GM12878 (cell line): ENCODE measurements around the gene FGL2. TPM values are rescaled to one million over a fixed set of nuclear protein-coding genes. Genes with fewer than 3 reads are reported as not detected.
"Not testable (repeated sequence)": the region's sequence is repeated elsewhere in the genome, so short reads cannot be mapped to it uniquely, and the experiment has no call there.

Experiments
- ATAC-seq: fragments of 200-7000 bp; cut with Tn5 transposase; 3 replicates; pipeline ENCODE4 v1.9.1; 2020; ENCODE audit warnings: mild to moderate bottlenecking, moderate library complexity
- BruUV-seq: library from RNA; stranded (reverse); fragments of 400-500 nt; replicated peaks from 2 replicates; lab custom pipeline; 2021; lab: Mats Ljungman, UMichigan
- CTCF ChIA-PET: fragments of 300-600 bp; sonication (Branson Sonifier 250); formaldehyde crosslinking; extraction: SDS; loops from one replicate; lab custom pipeline; 2021; ENCODE audit warnings: inconsistent platforms; lab: Yijun Ruan, JAX
- POLR2A ChIA-PET: fragments of 350-600 bp; formaldehyde crosslinking; extraction: SDS; loops from one replicate; lab custom pipeline; 2021; ENCODE audit warnings: inconsistent platforms; lab: Charles Lee
- RAD21 ChIA-PET: fragments of 300-600 bp; sonication (Branson Sonifier 250); formaldehyde crosslinking; loops from one replicate; lab custom pipeline; 2023; ENCODE audit warnings: antibody characterized with exemption; ENCODE audit not compliant: unreplicated experiment; lab: Charles Lee
- SMC1A ChIA-PET: fragments of 300-600 bp; sonication (Branson Sonifier 250); formaldehyde crosslinking; loops from one replicate; lab custom pipeline; 2023; ENCODE audit not compliant: unreplicated experiment, uncharacterized antibody; lab: Charles Lee
- DNase-seq: peaks from one replicate; pipeline ENCODE4 v3.0.0-alpha.2; 2011; ENCODE audit warnings: low read depth, low spot score
- FAIRE-seq: peaks from 3 replicates; lab custom pipeline; 2011; peaks lifted over from hg19 to GRCh38; lab: Jason Lieb, UNC
- H2AFZ ChIP-seq: 2 replicates; pipeline ENCODE4 v1.6.0; 2011; ENCODE audit warnings: low read depth, low read length, control low read depth; ENCODE audit not compliant: control insufficient read depth
- H3K27ac ChIP-seq: 2 replicates; pipeline ENCODE4 v1.5.1; 2011; ENCODE audit warnings: control low read depth; ENCODE audit not compliant: control insufficient read depth, insufficient read depth
- H3K27me3 ChIP-seq, 2 experiments: replicated peaks in 1 of 2; 2 replicates each; pipeline versions ENCODE4 v1.6.0 to v1.6.1; 2011; ENCODE audit warnings: low read length in 1 of 2; ENCODE audit not compliant: control insufficient read depth in 2 of 2, insufficient read depth in 2 of 2
- H3K36me3 ChIP-seq, 2 experiments: 2 replicates each; pipeline ENCODE4 v1.5.1; 2011; ENCODE audit warnings: low read length in 1 of 2; ENCODE audit not compliant: control insufficient read depth in 2 of 2, insufficient read depth in 2 of 2
- H3K4me1 ChIP-seq: 2 replicates; pipeline ENCODE4 v1.6.1; 2011; ENCODE audit warnings: mild to moderate bottlenecking, low read length, moderate library complexity, mixed read lengths; ENCODE audit not compliant: control insufficient read depth, insufficient read depth
- H3K4me2 ChIP-seq: 2 replicates; pipeline ENCODE4 v1.6.0; 2011; ENCODE audit warnings: control low read depth; ENCODE audit not compliant: control insufficient read depth, insufficient read depth
- H3K4me3 ChIP-seq: fragments of 200-600 bp; sonication (generic); 2 replicates; pipeline ENCODE4 v1.5.1; 2016
- H3K79me2 ChIP-seq: 2 replicates; pipeline ENCODE4 v1.6.0; 2011; ENCODE audit warnings: low read length; ENCODE audit not compliant: control insufficient read depth, insufficient read depth
- H3K9ac ChIP-seq: 2 replicates; pipeline ENCODE4 v1.8.0; 2011; ENCODE audit warnings: low read length, control low read depth, mixed read lengths; ENCODE audit not compliant: control insufficient read depth, insufficient read depth
- H3K9me3 ChIP-seq: replicated peaks from 3 replicates; pipeline ENCODE4 v1.5.1; 2011; ENCODE audit warnings: mild to moderate bottlenecking, low read length; ENCODE audit not compliant: control insufficient read depth, insufficient read depth
- H4K20me1 ChIP-seq: 2 replicates; pipeline ENCODE4 v1.6.0; 2011; ENCODE audit not compliant: control insufficient read depth, insufficient read depth
- ATF2 ChIP-seq: IDR thresholded peaks from 2 replicates; pipeline ENCODE4 v1.6.1; 2012; ENCODE audit warnings: low read length, inconsistent platforms
- BACH1 ChIP-seq: fragments of 450-650 bp; IDR thresholded peaks from 2 replicates; pipeline ENCODE4 v1.6.1; 2017; ENCODE audit warnings: mild to moderate bottlenecking, borderline replicate concordance
- CHD1 ChIP-seq: IDR thresholded peaks from 2 replicates; pipeline ENCODE4 v1.6.1; 2012; ENCODE audit warnings: low read depth, low read length, improper control_type of control experiment
- NKRF ChIP-seq: fragments of 450-650 bp; conservative IDR thresholded peaks from 2 replicates; pipeline ENCODE4 v1.6.1; 2017; ENCODE audit warnings: mild to moderate bottlenecking, moderate library complexity
- SUPT20H ChIP-seq: IDR thresholded peaks from 2 replicates; pipeline ENCODE4 v1.6.1; 2011; ENCODE audit warnings: low read depth, mild to moderate bottlenecking, low read length, moderate library complexity, borderline replicate concordance; ENCODE audit not compliant: control insufficient read depth
- WGBS: methylation state at CpG from one replicate; pipeline ENCODE4 v1.1.6; 2016; ENCODE audit warnings: low lambda C conversion rate; ENCODE audit not compliant: insufficient replicate concordance, insufficient coverage; ENCODE audit errors: missing lambda C conversion rate; 5-methylcytosine and 5-hydroxymethylcytosine counted together
- in situ Hi-C: fragments of 300-500 bp; cut with MboI; formaldehyde crosslinking; loops from 9 replicates; pipeline ENCODE4 v1.14.3; 2018; ENCODE audit warnings: mixed read lengths
- intact Hi-C: fragments of 100-400 bp; cut with micrococcal nuclease; formaldehyde crosslinking; loops from one replicate; pipeline ENCODE4 v1.14.2; 2022; ENCODE audit not compliant: unreplicated experiment
- polyA plus RNA-seq, 11 experiments: library from polyadenylated mRNA; depleted of rRNA in 4 of 11; unstranded in 6 of 11; stranded (reverse) in 5 of 11; fragments of >200 nt; fragmentation: Nextera tagmentation in 4 of 11; fragmentation: Illumina TruSeq in 1 of 11; extraction: Ambion mirVana in 4 of 11; extraction: Trizol in 1 of 11; gene quantifications; 1 replicate in 1 of 11; 2 replicates in 10 of 11; pipeline versions ENCODE4 v1.2.1 to v1.2.3, GENCODE V29; 2011 to 2016; ENCODE audit warnings: inconsistent platforms in 2 of 11, missing spikeins in 2 of 11, low read depth in 1 of 11
- total RNA-seq, 4 experiments: library from RNA; depleted of rRNA in 3 of 4; stranded (reverse); fragments of >200 nt in 3 of 4; fragmentation: Illumina TruSeq in 1 of 4; extraction: Trizol in 1 of 4; gene quantifications; 2 replicates each; pipeline versions ENCODE4 v1.2.1 to v1.2.3, GENCODE V29; 2013 to 2021

FGL2 gene
- total and polyA plus RNA-seq, 10 of the 15 experiments (the other 5 are each of a cell fraction or from before 2014, with no cell fraction given) = 0.04 to 3.2 (median 1.5) TPM

- TF ChIP-seq NKRF (no peak), SUPT20H (no peak), BACH1 (no peak), CHD1 (no peak), ATF2 (no peak)
- TF ChIP-seq, all 136 proteins: peak for 0
These were observed 22.4 kb upstream of the FGL2 start (continued) for GRCh38 chr7:77222065-77222464.

- ATAC-seq, H2AFZ ChIP-seq, in situ Hi-C loops, RAD21 ChIA-PET, POLR2A ChIA-PET, SMC1A ChIA-PET, H3K9ac ChIP-seq, H3K4me3 ChIP-seq, H3K79me2 ChIP-seq, H3K36me3 ChIP-seq, H3K9me3 ChIP-seq, FAIRE-seq, DNase-seq, H3K27ac ChIP-seq, H3K27me3 ChIP-seq, H3K4me1 ChIP-seq, H4K20me1 ChIP-seq, H3K4me2 ChIP-seq, BruUV-seq, intact Hi-C loops: not testable (repeated sequence)
- WGBS = 83% methylated on average over 10 of the region's 10 CpGs
- CTCF ChIA-PET = interaction anchor here (1.2 kb wide), 1 partner anchor 27 kb away, joined by 4 read pairs; no protein-coding TSS in a partner anchor
These were observed 20.2 kb upstream of the FGL2 start for GRCh38 chr7:77219701-77220331.
